HG03108 (cell line): ENCODE data around the gene ATIC.

Experiments
- ATAC-seq: cut with Tn5 transposase; IDR thresholded peaks from one replicate; pipeline ENCODE4 v1.9.1; 2021; ENCODE audit warnings: moderate library complexity; ENCODE audit not compliant: unreplicated experiment

Gene ATIC

GRCh38 chr2:215374642-215375466 lies 63.0 kb downstream of the ATIC start:
- ATAC-seq, result no peak

- ATAC-seq, result no peak
Measured at GRCh38 chr2:215375467-215375830, 63.6 kb downstream of the ATIC start.

DNA sequence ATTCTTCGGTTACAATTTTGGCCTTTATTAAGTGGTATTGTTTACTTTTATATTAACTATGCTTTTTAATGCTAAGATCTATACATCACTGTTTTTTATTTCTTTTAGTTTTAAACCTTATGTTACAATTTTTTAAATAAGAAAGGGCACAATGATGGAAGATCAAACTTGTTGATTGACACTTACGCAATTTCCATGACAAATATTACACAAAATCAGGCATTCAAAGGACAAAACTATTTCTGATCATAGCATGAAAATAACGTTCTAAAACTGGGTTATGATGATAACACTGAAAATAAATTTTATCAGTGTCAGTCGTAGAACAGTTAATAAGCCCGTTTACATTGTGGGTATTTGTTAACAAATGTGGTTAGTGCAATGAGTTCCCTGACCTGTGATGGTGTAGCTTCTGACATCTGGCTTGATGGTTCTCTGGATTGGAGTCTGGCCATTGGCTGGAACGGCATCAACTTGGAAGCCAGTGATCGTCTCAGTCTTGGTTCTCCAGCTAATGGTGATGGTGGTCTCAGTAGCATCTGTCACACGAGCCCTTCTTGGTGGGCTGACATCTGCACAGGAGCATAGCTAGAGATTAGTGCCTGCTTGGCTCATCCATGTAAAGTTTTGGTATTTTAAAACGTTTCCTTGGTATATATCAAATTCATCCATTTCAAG lies 64.4 kb downstream of the ATIC start:
- no peak for ATAC-seq

- ATAC-seq, result no peak
Measured at GRCh38 chr2:215377283-215377682, 65.4 kb downstream of the ATIC start.

DNA sequence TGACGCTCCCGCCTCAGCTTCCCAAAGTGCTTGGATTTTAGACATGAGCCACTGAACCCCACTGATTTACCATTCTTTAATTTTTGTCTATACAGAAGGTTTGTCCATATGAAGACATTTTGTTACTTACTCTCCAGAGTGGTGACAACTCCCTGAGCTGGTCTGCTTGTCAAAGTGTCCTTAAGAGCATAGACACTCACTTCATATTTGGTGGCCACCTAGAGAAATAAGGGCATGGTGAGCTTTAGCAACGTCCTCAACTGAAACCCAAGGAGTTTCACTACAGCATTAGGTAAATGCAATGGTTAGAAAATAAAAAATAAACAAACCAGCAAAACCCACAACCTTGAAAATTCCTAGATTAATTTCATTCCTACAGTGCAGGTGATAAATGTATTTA lies 66.2 kb downstream of the ATIC start:
- no peak for ATAC-seq

DNA sequence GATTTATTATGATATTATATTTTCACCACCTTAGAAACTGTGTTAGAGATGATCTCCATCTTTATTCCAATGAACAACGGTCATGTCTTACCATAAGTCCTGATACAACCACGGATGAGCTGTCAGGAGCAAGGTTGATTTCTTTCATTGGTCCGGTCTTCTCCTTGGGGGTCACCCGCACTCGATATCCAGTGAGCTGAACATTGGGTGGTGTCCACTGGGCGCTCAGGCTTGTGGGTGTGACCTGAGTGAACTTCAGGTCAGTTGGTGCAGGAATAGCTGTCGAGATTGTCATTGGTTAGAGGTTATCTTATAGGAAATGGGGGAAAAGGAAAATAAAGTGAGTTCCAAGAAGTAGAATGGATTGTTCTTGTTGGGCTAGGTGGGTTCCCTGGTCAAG lies 67.2 kb downstream of the ATIC start:
- no peak for ATAC-seq

GRCh38 chr2:215379948-215380347 lies 68.1 kb downstream of the ATIC start:
- ATAC-seq, result no peak

GRCh38 chr2:215380699-215381098 lies 68.8 kb downstream of the ATIC start:
- no peak for ATAC-seq

- no peak for ATAC-seq
Measured at GRCh38 chr2:215382011-215382410, 70.2 kb downstream of the ATIC start.

DNA sequence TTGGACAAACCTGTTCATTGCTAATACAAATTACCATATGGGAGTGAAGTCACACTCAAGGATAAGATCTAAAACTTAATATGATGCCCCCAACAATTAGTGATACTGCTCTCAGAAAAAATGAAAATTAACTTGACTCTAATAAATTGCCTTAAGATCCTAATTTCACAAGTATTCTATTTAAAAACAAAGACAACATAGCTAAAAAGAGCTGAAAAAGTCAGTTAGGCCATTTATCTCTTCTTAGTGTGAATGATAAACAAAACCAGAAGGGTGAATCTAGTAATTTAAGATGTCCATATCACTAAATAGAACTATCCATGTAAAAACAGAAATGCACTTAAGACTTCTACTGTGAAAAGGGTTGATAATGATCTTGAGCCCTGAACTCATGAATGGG lies 70.6 kb downstream of the ATIC start:
- no peak for ATAC-seq

- ATAC-seq, result no peak
Measured at GRCh38 chr2:215383652-215384279, 71.9 kb downstream of the ATIC start.

DNA sequence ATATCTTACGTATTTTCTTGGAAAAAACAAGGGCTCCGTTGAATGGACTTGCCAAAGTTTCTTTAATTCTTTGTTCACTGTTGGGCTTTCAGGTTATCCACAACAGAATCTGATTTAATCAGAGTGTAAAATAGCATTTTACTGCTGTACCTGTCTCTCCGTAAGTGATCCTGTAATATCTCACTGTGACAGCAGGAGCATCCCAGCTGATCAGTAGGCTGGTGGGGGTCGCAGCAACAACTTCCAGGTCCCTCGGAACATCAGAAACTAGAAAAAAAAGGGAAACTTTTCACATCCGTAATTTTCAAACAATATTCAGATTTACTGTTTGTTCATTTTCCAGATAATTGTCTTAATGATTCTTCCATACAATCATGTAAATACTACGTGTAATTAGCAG lies 72.9 kb downstream of the ATIC start:
- no peak for ATAC-seq

DNA sequence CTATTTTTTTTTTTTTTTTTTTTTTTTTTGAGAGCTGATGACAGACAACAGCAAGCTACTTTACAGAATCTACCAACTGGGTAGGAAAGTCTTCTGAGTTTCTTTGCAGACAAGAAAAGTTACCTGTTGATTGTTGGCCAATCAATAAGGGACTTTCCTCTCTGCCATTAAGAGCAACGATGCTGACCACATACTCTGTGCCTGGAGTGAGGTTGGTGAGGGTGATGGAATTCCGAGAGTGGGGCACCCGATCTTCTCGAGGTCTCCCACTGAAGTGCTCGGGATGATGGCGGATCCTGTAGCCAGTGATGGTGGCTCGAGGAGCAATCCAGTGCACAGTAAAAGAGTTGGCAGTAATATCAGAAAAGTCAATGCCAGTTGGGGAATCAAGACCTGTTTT lies 74.7 kb downstream of the ATIC start:
- ATAC-seq, result no peak

DNA sequence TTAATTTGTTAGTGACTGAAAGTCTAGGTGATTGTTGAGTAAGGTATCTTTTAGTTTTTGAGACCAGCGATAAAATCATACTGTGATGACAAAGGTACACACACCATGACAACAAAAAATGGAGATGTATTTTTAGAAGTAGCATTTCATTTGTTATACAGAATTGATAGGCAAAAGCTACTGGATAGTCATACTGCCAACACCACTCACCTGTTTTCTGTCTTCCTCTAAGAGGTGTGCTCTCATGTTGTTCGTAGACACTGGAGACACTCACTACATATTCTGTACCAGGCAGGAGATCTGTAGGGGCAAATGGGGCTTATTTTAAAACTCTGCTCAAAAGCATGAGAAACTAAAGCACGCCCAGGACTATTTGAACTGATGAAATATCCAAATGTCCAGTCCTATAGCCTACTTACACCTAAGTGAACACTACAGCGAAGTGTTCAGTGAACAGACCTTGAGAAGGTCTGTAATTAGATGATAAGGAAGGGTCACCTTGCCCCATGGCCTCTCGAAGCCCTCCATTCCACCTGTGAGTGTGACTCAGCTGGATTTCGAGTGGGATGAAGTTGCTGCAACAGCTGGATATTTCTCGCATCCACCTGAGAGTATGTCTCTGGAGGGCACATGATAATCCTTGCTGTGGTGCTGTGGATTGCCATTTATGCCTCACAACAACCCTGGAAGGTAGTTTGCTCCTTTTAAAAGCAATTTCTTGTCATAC lies 76.3 kb downstream of the ATIC start:
- ATAC-seq, result no peak

- ATAC-seq, result no peak
Measured at GRCh38 chr2:215390550-215390913, 78.7 kb downstream of the ATIC start.

DNA sequence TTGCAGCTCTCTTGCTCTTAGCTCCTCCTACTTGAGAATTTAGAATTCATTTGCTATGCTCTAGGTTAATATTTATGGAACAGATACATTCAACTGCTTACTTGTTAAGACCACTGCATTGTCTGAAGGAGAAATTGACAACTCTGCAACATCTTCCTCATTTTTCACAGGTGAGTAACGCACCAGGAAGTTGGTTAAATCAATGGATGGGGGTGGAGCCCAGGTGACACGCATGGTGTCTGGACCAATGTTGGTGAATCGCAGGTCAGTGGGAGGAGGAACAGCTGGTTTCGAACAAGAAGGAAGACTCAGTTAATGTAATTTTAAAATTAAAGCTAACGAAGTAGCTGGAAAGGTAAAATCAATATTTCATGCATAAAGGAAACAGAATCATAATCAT lies 79.7 kb downstream of the ATIC start:
- no peak for ATAC-seq

DNA sequence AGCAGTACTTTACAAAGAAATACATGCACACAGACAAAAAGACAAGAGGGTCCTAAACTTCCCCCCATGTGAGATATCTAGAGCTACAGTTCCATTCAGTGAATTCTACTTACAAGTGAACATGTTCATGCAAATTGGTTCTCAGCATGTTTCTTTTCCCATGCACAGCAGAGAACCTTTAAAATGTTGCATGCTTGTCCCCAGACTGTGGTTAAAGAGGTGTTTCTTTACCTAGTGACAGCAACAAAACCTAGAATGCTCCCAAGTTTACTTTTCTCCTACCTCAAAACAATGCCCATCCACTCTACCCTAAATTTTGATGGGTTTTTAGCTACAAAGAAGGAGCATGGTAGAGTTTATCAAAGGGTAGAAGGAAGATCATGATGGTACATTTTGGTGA lies 80.3 kb downstream of the ATIC start:
- no peak for ATAC-seq

DNA sequence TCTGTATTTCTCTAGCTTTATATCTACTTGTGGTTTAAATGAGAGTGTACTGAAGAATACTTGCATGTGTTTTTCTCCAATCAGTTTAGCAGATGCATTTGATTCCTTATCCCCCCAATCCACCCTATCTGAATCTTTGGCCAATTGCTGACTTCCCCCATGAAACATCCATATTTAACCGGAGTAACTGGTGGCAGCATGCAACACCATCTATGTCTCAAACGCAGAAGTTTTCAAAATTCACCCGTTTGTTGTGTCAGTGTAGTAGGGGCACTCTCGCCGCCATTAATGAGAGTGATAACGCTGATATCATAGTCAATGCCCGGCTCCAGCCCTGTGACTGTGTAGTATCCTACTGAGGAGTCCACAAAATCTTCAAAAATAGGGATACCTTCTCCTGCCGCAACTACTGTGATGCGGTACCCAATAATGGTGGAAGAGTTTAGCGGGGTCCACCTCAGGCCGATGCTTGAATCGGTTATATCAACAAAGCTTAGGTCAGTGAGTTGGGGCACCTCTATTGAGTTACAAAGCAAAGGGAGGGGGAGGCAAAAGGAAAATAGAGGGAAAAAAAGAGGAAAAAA lies 80.9 kb downstream of the ATIC start:
- ATAC-seq, result no peak

- no peak for ATAC-seq
Measured at GRCh38 chr2:215394102-215394805, 82.4 kb downstream of the ATIC start.

DNA sequence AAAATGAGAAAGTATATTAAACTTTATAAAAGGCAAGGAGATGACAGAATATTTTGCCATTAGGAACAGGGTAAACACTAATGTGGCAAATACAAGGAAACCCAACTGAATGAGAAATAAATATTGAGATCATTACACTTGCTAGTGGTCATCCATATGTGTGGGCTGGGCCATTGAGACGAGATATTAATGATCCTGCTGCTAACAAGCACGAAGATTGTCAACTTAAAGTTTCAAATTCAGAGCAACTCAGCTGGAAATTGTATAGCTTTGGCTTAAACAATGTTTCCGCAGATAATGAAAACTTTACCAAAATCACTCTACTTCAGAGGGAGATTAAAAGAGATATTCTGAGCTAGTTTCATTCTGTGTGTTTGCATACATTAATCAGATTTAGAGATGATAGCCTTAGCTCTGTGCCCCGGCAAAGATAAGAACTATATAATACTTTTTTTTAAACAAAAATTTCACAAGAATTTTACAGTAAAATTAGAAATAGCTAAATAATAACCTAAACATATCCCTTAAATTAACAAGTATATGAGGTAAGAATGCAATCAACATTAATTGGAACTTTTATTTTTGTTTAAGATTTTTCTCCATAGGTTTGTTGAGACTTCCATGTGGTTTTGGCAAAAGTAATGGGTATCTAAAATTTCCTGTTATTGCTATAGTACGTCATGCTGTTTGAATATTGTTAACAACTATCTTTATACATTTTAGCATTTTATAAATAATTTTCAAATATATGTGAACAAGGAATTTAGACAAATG lies 84.0 kb downstream of the ATIC start:
- no peak for ATAC-seq
